GM12872 (cell line): ENCODE data around the gene KTI12.

Source experiments
- CTCF ChIP-seq: IDR thresholded peaks from 3 replicates; pipeline ENCODE4 v1.5.1; 2011; ENCODE audit warnings: low read depth, mild to moderate bottlenecking, low read length, moderate library complexity; ENCODE audit not compliant: insufficient read depth

The KTI12 gene

GRCh38 chr1:52059321-52059720, 25.7 kb upstream of the KTI12 start:
- TF ChIP-seq CTCF: no peak

DNA sequence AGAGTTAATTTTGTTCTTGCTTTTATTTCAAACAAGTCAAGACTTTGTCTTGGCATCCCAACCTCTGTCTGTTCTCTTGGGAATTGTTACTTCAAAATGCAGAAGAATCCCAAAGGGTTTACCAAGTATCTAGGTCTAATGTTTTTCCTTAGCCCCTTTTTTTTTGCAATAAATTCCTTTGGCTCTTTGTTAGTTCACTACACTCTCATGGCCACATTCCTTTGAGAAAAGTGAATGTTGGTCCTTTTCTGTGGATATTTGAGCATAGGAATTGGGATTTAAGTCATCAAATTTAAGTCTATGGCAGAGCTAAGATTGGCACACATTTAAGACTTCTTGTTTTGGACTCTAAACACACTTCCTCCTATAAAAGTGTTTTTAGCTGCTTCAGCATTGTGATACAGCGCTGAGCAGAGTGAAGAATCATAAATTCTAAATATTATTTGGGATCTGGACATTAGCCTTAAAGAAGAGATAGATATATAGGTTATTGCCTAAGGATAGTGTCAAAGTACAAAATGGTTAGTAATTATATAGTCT, 24.3 kb upstream of the KTI12 start:
- no peak for TF ChIP-seq CTCF

DNA sequence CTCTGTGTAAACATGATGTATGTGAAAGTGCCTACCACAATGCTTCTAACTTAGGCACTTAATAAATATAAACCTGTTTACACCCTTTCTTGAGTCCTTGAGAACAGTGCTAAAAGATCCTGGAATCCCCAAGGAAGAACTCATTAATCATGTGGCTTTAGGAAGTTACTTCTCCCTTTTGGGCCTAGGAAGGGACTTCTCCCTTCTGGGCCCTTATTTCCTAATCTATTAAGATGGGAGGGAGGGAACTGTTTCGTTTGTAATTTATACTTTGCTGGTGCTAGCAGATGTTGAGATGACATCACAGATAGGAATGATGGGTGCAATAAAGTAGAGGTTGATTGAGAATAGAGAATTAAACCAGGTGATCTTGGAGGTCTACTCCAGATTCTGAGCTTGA, 23.6 kb upstream of the KTI12 start:
- no peak for TF ChIP-seq CTCF

GRCh38 chr1:52056937-52057231, 23.3 kb upstream of the KTI12 start:
- TF ChIP-seq CTCF: no peak

- no peak for TF ChIP-seq CTCF
Observed at GRCh38 chr1:52056163-52056936, 22.7 kb upstream of the KTI12 start, which contains the start of gene BTF3L4. BTF3L4 (plus strand) TSS chr1:52056295; CDS start chr1:52059848, 3,553 bp downstream.

- TF ChIP-seq CTCF: no peak
Observed at GRCh38 chr1:52055866-52056162, 22.2 kb upstream of the KTI12 start.

DNA sequence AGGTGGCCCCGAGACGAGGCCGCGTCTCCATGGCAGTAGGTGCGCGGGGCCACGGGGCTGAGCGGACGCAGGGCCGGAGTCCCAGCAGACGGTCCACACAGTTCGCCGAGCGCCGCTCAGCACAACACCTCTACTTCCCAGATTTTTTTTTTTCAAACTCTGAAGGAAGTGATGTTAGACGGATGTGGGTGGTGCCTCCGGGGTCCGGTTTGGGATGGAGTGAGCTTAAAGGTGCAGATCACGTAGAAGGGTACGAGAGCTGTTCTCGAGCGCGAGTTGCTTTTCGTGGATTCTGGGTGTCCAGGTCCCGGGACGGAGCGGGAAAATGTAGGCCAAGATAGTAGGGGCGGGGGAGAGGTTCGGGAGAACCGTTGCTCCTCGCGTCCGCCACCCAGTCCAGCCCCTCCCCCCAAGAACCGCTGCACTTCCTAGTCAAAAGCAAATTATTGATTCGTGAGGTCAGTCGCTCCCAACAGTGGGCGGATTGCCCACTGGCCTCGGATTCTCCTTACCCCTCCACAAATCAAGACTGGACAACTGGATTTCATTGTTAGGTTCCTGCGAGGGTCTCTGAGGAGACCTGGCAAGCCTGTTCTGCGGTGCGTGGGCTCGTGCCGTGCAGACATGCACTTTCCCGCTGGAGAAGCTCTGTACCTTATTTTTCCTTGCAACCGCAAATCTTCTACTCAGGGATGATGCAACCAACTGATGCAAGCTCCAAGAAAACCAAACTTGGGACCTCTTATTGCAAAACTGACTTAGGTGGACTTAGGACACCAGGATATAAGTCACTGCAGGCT, 21.7 kb upstream of the KTI12 start, which contains the start of gene TXNDC12:
TSS of gene TXNDC12 (minus strand) at position 126 of the 800 bp plus-strand sequence. CDS start at position 31, 95 bp downstream.
- no peak for TF ChIP-seq CTCF
